Measurements from ENCODE around the gene FAS.
A peak's percentile ranks its signal among the peaks of the same experiment; 100 is the strongest.

DNA sequence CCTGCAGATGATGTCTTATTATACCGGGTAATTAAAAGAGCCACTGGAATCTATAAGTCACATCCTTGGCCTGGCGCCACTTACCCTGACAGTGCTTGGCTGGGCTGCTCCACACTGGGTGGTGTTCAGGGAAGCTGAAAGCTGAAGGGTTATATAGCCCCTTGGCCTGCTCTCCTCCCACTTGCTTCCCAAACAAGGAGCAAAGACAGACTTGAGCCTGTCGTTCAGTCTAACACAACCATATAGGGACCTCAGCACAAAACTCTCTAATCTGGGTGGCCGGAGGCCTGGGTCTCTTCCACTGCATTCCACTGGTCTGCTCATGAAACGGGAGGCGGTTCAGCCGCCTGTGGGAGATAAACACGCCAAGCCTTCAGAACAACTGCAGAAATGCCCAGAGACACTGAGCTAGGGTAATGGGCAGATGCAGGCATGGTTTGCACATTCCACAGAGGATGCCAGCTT is 37.9 kb upstream of the FAS start, which contains the start of gene ACTA2:
- TF ChIP-seq EP300 (IDR thresholded peaks at IDR 0.05) (no peak), POLR2A (IDR thresholded peaks at IDR 0.05) (peak; percentile 97 to 98), POLR2AphosphoS5 (IDR thresholded peaks at IDR 0.05) (peak; percentile 100)
- TF ChIP-seq, protein P1, sequence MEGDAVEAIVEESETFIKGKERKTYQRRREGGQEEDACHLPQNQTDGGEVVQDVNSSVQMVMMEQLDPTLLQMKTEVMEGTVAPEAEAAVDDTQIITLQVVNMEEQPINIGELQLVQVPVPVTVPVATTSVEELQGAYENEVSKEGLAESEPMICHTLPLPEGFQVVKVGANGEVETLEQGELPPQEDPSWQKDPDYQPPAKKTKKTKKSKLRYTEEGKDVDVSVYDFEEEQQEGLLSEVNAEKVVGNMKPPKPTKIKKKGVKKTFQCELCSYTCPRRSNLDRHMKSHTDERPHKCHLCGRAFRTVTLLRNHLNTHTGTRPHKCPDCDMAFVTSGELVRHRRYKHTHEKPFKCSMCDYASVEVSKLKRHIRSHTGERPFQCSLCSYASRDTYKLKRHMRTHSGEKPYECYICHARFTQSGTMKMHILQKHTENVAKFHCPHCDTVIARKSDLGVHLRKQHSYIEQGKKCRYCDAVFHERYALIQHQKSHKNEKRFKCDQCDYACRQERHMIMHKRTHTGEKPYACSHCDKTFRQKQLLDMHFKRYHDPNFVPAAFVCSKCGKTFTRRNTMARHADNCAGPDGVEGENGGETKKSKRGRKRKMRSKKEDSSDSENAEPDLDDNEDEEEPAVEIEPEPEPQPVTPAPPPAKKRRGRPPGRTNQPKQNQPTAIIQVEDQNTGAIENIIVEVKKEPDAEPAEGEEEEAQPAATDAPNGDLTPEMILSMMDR (IDR thresholded peaks at IDR 0.05) = peak in 1 of 4 experiments; percentile 2
